ENCODE measurements around the gene CRTAP. TPM values are rescaled to one million over a fixed set of nuclear protein-coding genes. Genes with fewer than 3 reads are reported as not detected.
"Not testable (repeated sequence)": the region's sequence is repeated elsewhere in the genome, so short reads cannot be mapped to it uniquely, and the experiment has no call there.

CRTAP gene
- total and polyA plus RNA-seq, 3 donors from 2014 or later = 70.2 to 151 (median 123) TPM

GRCh38 chr3:33131331-33132018 is 17.7 kb downstream of the CRTAP start:
- no peak overlapping the region for H3K4me3 ChIP-seq
- peak; percentile 74 for DNase-seq
- H3K9me3 ChIP-seq = no peaks in the 10 kb centered on the region
- no peaks in the 10 kb centered on the region for H3K36me3 ChIP-seq (ENCODE audit: low read depth, missing control alignments)
- H3K4me1 ChIP-seq = no peaks in the 10 kb centered on the region
- 31 to 33% methylated on average over 6 of the region's 6 CpGs for whole genome bisulfite sequencing, 2 donors
- no peaks in the 10 kb centered on the region for H3K27me3 ChIP-seq
- H3K27ac ChIP-seq = no peak overlapping the region
- intact Hi-C loops (cut with DNase I; ENCODE audit: low total_unique reads) = loop anchor here (5.0 kb wide), 1 partner anchor 241 kb away; no protein-coding TSS in a partner anchor
- TF ChIP-seq CTCF (IDR thresholded peaks at IDR 0.05) = peak; percentile 57 to 84 (median 76)
- no peak for TF ChIP-seq POLR2A (IDR thresholded peaks at IDR 0.05)

- Histone ChIP-seq H3K4me3 (no peak overlapping the region), H3K27me3 (no peaks in the 10 kb centered on the region), H3K9me3 (no peaks in the 10 kb centered on the region), H3K4me1 (no peaks in the 10 kb centered on the region), H3K27ac (no peak overlapping the region), H3K36me3 (ENCODE audit: low read depth, missing control alignments) (no peaks in the 10 kb centered on the region)
- WGBS, 2 donors = 71 to 93% methylated on average over 1 of the region's 1 CpG
- DNase-seq = no peak
- TF ChIP-seq CTCF (IDR thresholded peaks at IDR 0.05) (no peak), POLR2A (IDR thresholded peaks at IDR 0.05) (no peak)
- intact Hi-C loops (cut with DNase I; ENCODE audit: low total_unique reads) = loop anchor here (5.0 kb wide), 1 partner anchor 240 kb away; no protein-coding TSS in a partner anchor
Measured at GRCh38 chr3:33132019-33132360, 18.2 kb downstream of the CRTAP start.

GRCh38 chr3:33134026-33134625 is 20.3 kb downstream of the CRTAP start:
- intact Hi-C loops (cut with DNase I; ENCODE audit: low total_unique reads) = loop anchor here (5.0 kb wide), 1 partner anchor 238 kb away; no protein-coding TSS in a partner anchor
- DNase-seq = no peak
- TF ChIP-seq CTCF (IDR thresholded peaks at IDR 0.05) (no peak), POLR2A (IDR thresholded peaks at IDR 0.05) (no peak)

GRCh38 chr3:33137691-33138090 is 23.9 kb downstream of the CRTAP start:
- Histone ChIP-seq H3K27me3 (no peaks in the 10 kb centered on the region), H3K27ac (no peak overlapping the region), H3K4me1 (no peaks in the 10 kb centered on the region), H3K36me3 (ENCODE audit: low read depth, missing control alignments) (no peaks in the 10 kb centered on the region), H3K4me3 (no peak overlapping the region), H3K9me3 (no peaks in the 10 kb centered on the region)
- TF ChIP-seq CTCF (IDR thresholded peaks at IDR 0.05) (no peak), POLR2A (IDR thresholded peaks at IDR 0.05) (no peak)
- intact Hi-C loops (cut with DNase I; ENCODE audit: low total_unique reads) = no loop called here
- no peak for DNase-seq
- 50 to 58% methylated on average over 1 of the region's 1 CpG for WGBS, 2 donors

More at GRCh38 chr3:33134026-33134625, 20.3 kb downstream of the CRTAP start:
- Histone ChIP-seq H3K4me3 (no peak overlapping the region), H3K27ac (no peak overlapping the region), H3K4me1 (no peaks in the 10 kb centered on the region), H3K9me3 (no peaks in the 10 kb centered on the region), H3K36me3 (ENCODE audit: low read depth, missing control alignments) (no peaks in the 10 kb centered on the region), H3K27me3 (no peaks in the 10 kb centered on the region)
- 62 to 63% methylated on average over 4 of the region's 4 CpGs for WGBS, 2 donors

GRCh38 chr3:33139006-33139623 is 25.3 kb downstream of the CRTAP start:
- H3K4me1 ChIP-seq; H3K36me3 ChIP-seq (ENCODE audit: low read depth, missing control alignments); H3K27me3 ChIP-seq; H3K9me3 ChIP-seq; DNase-seq; H3K27ac ChIP-seq; H3K4me3 ChIP-seq; intact Hi-C loops (cut with DNase I; ENCODE audit: low total_unique reads): not testable (repeated sequence)
- 92 to 95% methylated on average over 7 to 8 of the region's 8 CpGs for WGBS, 2 donors

All from testis (tissue), 3 donors.